ENCODE results near the gene CMTR2. TPM values are rescaled to one million over a fixed set of nuclear protein-coding genes. Genes with fewer than 3 reads are reported as not detected.

Gene CMTR2
- total RNA-seq, 1 donor from 2014 or later = 28.0 TPM

Other genes starting within 250 kb of the CMTR2 start
- gene HYDIN, start 58.7 kb downstream of the CMTR2 start, total RNA-seq = not detected in 2 replicates
- gene CALB2, start 69.3 kb upstream of the CMTR2 start, total RNA-seq = not detected in 2 replicates
- not detected in 2 replicates for gene TLE7, start 152.7 kb upstream of the CMTR2 start, total RNA-seq
- 2.8 and 3.8 TPM in 2 replicates for gene ZNF23, start 172.8 kb upstream of the CMTR2 start, total RNA-seq
- gene ZNF19, start 199.9 kb upstream of the CMTR2 start, total RNA-seq = 1.2 and 1.5 TPM in 2 replicates
- gene CHST4, start 237.0 kb upstream of the CMTR2 start, total RNA-seq = not detected in 2 replicates

Data from lung microvascular endothelial cell (primary cell).